ENCODE measurements around the gene CADPS. TPM values are rescaled to one million over a fixed set of nuclear protein-coding genes. Genes with fewer than 3 reads are reported as not detected.

The CADPS gene
- total RNA-seq, 1 donor from 2014 or later = 2.7 TPM

- intact Hi-C loops (cut with DNase I) = no loop called here
- Histone ChIP-seq H3K27ac (no peak overlapping the region), H3K9me3 (no peaks in the 10 kb centered on the region), H3K4me1 (no peaks in the 10 kb centered on the region), H3K27me3 (ENCODE audit: low read depth) (no peaks in the 10 kb centered on the region), H3K36me3 (no peaks in the 10 kb centered on the region), H3K4me3 (no peak overlapping the region)
- TF ChIP-seq, protein P1, sequence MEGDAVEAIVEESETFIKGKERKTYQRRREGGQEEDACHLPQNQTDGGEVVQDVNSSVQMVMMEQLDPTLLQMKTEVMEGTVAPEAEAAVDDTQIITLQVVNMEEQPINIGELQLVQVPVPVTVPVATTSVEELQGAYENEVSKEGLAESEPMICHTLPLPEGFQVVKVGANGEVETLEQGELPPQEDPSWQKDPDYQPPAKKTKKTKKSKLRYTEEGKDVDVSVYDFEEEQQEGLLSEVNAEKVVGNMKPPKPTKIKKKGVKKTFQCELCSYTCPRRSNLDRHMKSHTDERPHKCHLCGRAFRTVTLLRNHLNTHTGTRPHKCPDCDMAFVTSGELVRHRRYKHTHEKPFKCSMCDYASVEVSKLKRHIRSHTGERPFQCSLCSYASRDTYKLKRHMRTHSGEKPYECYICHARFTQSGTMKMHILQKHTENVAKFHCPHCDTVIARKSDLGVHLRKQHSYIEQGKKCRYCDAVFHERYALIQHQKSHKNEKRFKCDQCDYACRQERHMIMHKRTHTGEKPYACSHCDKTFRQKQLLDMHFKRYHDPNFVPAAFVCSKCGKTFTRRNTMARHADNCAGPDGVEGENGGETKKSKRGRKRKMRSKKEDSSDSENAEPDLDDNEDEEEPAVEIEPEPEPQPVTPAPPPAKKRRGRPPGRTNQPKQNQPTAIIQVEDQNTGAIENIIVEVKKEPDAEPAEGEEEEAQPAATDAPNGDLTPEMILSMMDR (IDR thresholded peaks at IDR 0.05) = no peak
- no peak for ATAC-seq
- no peak for DNase-seq
Observed at GRCh38 chr3:62805106-62805505, 70.1 kb downstream of the CADPS start.

GRCh38 chr3:62803276-62803675, 71.9 kb downstream of the CADPS start:
- no peak for DNase-seq
- intact Hi-C loops (cut with DNase I) = no loop called here

GRCh38 chr3:62798000-62798399, 77.2 kb downstream of the CADPS start:
- Histone ChIP-seq H3K27ac (no peak overlapping the region), H3K9me3 (no peaks in the 10 kb centered on the region), H3K4me1 (no peaks in the 10 kb centered on the region), H3K4me3 (no peak overlapping the region), H3K27me3 (ENCODE audit: low read depth) (no peaks in the 10 kb centered on the region), H3K36me3 (no peaks in the 10 kb centered on the region)
- ATAC-seq (no peak), DNase-seq (no peak)
- intact Hi-C loops (cut with DNase I) = no loop called here
- TF ChIP-seq, protein P1 (IDR thresholded peaks at IDR 0.05) = no peak

More at GRCh38 chr3:62803276-62803675, 71.9 kb downstream of the CADPS start:
- no peaks in the 10 kb centered on the region for H3K36me3 ChIP-seq
- H3K9me3 ChIP-seq = no peaks in the 10 kb centered on the region
- H3K27me3 ChIP-seq (ENCODE audit: low read depth) = no peaks in the 10 kb centered on the region
- H3K4me3 ChIP-seq = no peak overlapping the region
- no peaks in the 10 kb centered on the region for H3K4me1 ChIP-seq
- H3K27ac ChIP-seq = no peak overlapping the region
- no peak for ATAC-seq
- TF ChIP-seq, protein P1 (IDR thresholded peaks at IDR 0.05) = no peak

GRCh38 chr3:62797132-62797531, 78.1 kb downstream of the CADPS start:
- ATAC-seq (no peak), DNase-seq (no peak)
- no peaks in the 10 kb centered on the region for H3K9me3 ChIP-seq
- no peak overlapping the region for H3K27ac ChIP-seq
- H3K36me3 ChIP-seq = no peaks in the 10 kb centered on the region
- H3K4me3 ChIP-seq = no peak overlapping the region
- TF ChIP-seq, protein P1 (IDR thresholded peaks at IDR 0.05) = no peak
- no peaks in the 10 kb centered on the region for H3K27me3 ChIP-seq (ENCODE audit: low read depth)
- intact Hi-C loops (cut with DNase I) = no loop called here
- no peaks in the 10 kb centered on the region for H3K4me1 ChIP-seq

- Histone ChIP-seq H3K27me3 (ENCODE audit: low read depth) (no peaks in the 10 kb centered on the region), H3K9me3 (no peaks in the 10 kb centered on the region), H3K4me3 (no peak overlapping the region), H3K4me1 (no peaks in the 10 kb centered on the region), H3K36me3 (no peaks in the 10 kb centered on the region), H3K27ac (no peak overlapping the region)
- TF ChIP-seq, protein P1 (IDR thresholded peaks at IDR 0.05) = no peak
- DNase-seq (no peak), ATAC-seq (no peak)
- intact Hi-C loops (cut with DNase I) = no loop called here
Observed at GRCh38 chr3:62795978-62796657, 79.1 kb downstream of the CADPS start.
